GM12892 (cell line): ENCODE results near the gene GPC4.

Experiments
- POLR2A ChIP-seq: IDR thresholded peaks from 2 replicates; pipeline ENCODE4 v1.6.1; 2011; ENCODE audit warnings: low read depth, low read length, control low read depth
- POLR2AphosphoS5 ChIP-seq: IDR thresholded peaks from 2 replicates; pipeline ENCODE4 v1.6.1; 2011; ENCODE audit warnings: low read depth, low read length, control low read depth
- TAF1 ChIP-seq: IDR thresholded peaks from 2 replicates; pipeline ENCODE4 v1.6.1; 2011; ENCODE audit warnings: low read depth, mild to moderate bottlenecking, control low read depth, low read length, borderline replicate concordance

GRCh38 chrX:133375615-133376340 is 39.5 kb downstream of the GPC4 start:
- TF ChIP-seq POLR2A (no peak), POLR2AphosphoS5 (no peak), TAF1 (no peak)
